Gastroesophageal sphincter (tissue), 3 donors: ENCODE results near the gene CHFR.

ENCODE experiments used
- CTCF ChIP-seq, 4 experiments: fragments of 200-600 bp in 2 of 4; fragments of 450-650 bp in 2 of 4; sonication (generic) in 1 of 4; IDR thresholded peaks; one replicate each; pipeline ENCODE4 v1.5.1; 2017 to 2019; ENCODE audit warnings: antibody characterized with exemption in 4 of 4, mild to moderate bottlenecking in 2 of 4, moderate library complexity in 2 of 4
- EP300 ChIP-seq: sonication (generic); formaldehyde crosslinking; IDR thresholded peaks from one replicate; pipeline ENCODE4 v1.6.1; 2017; ENCODE audit warnings: antibody characterized with exemption, mild to moderate bottlenecking
- POLR2A ChIP-seq, 2 donors: fragments of 450-650 bp; IDR thresholded peaks; one replicate each; pipeline ENCODE4 v1.6.1; 2017; ENCODE audit warnings: antibody characterized with exemption in 2 of 2, mild to moderate bottlenecking in 2 of 2, moderate library complexity in 1 of 2
- POLR2AphosphoS5 ChIP-seq: sonication (generic); formaldehyde crosslinking; IDR thresholded peaks from one replicate; pipeline ENCODE4 v1.6.1; 2017; ENCODE audit warnings: antibody characterized with exemption

- TF ChIP-seq POLR2A (IDR thresholded peaks at IDR 0.05) = no peak
- no peak for TF ChIP-seq EP300
- no peak for TF ChIP-seq CTCF (IDR thresholded peaks at IDR 0.05)
- TF ChIP-seq POLR2AphosphoS5 = no peak
Measured at GRCh38 chr12:132825861-132826260, 61.5 kb downstream of the CHFR start.
